Ascending aorta (tissue), 2 donors: ENCODE results near the gene CNPPD1. TPM values are rescaled to one million over a fixed set of nuclear protein-coding genes. Genes with fewer than 3 reads are reported as not detected.

Experiments
- DNase-seq, 2 donors: peaks; one replicate each; pipeline ENCODE4 v3.0.0-alpha.2; 2019; ENCODE audit warnings: low spot score in 2 of 2
- H3K27ac ChIP-seq, 2 donors: fragments of 200-600 bp; sonication (generic); one replicate each; pipeline ENCODE4 v1.5.1; 2016 to 2017; ENCODE audit warnings: mild to moderate bottlenecking in 1 of 2
- H3K27me3 ChIP-seq: fragments of 200-600 bp; sonication (generic); one replicate; pipeline ENCODE4 v1.5.1; 2017
- H3K36me3 ChIP-seq, 2 donors: fragments of 200-600 bp; sonication (generic); one replicate each; pipeline ENCODE4 v1.5.1; 2016
- H3K4me1 ChIP-seq, 2 donors: fragments of 200-600 bp; sonication (generic); one replicate each; pipeline ENCODE4 v1.5.1; 2016 to 2017; ENCODE audit warnings: mild to moderate bottlenecking in 1 of 2
- H3K4me3 ChIP-seq, 2 donors: fragments of 200-600 bp; sonication (generic); one replicate each; pipeline ENCODE4 v1.5.1; 2016 to 2017; ENCODE audit warnings: mild to moderate bottlenecking in 1 of 2
- H3K9me3 ChIP-seq, 2 donors: fragments of 200-600 bp; sonication (generic); one replicate each; pipeline ENCODE4 v1.5.1; 2016
- CTCF ChIP-seq, 3 experiments: fragments of 200-600 bp in 2 of 3; fragments of 450-650 bp in 1 of 3; sonication (generic) in 2 of 3; IDR thresholded peaks; one replicate each; pipeline ENCODE4 v1.5.1; 2016 to 2019; ENCODE audit warnings: antibody characterized with exemption in 3 of 3, mild to moderate bottlenecking in 1 of 3, moderate library complexity in 1 of 3
- intact Hi-C: fragments of 100-400 bp; cut with DNase I; formaldehyde crosslinking; loops from one replicate; pipeline ENCODE4 v1.15.1; 2023
- total RNA-seq: library from RNA; depleted of rRNA; stranded (reverse); fragments of >200 nt; gene quantifications from one replicate; pipeline ENCODE4 v1.1.0, GENCODE V29; 2016

Gene CNPPD1
- total RNA-seq, 1 donor from 2014 or later = 49.4 TPM

GRCh38 chr2:219210886-219211362 lies 34.2 kb upstream of the CNPPD1 start:
- DNase-seq = peak in 1 of 2 donors; percentile 28
- no peak overlapping the region for H3K4me3 ChIP-seq
- no peak for TF ChIP-seq CTCF (IDR thresholded peaks at IDR 0.05)
- H3K27ac ChIP-seq = no peak overlapping the region
- peaks cover 45 to 61% of the 10 kb centered on the region in 2 donors for H3K36me3 ChIP-seq
- intact Hi-C loops = loop anchor here (10.0 kb wide), 1 partner anchor 474 kb away; no protein-coding TSS in a partner anchor
- H3K27me3 ChIP-seq = no peaks in the 10 kb centered on the region
- peaks cover 0 to 5% of the 10 kb centered on the region in 2 donors for H3K4me1 ChIP-seq
- H3K9me3 ChIP-seq = no peaks in the 10 kb centered on the region

DNA sequence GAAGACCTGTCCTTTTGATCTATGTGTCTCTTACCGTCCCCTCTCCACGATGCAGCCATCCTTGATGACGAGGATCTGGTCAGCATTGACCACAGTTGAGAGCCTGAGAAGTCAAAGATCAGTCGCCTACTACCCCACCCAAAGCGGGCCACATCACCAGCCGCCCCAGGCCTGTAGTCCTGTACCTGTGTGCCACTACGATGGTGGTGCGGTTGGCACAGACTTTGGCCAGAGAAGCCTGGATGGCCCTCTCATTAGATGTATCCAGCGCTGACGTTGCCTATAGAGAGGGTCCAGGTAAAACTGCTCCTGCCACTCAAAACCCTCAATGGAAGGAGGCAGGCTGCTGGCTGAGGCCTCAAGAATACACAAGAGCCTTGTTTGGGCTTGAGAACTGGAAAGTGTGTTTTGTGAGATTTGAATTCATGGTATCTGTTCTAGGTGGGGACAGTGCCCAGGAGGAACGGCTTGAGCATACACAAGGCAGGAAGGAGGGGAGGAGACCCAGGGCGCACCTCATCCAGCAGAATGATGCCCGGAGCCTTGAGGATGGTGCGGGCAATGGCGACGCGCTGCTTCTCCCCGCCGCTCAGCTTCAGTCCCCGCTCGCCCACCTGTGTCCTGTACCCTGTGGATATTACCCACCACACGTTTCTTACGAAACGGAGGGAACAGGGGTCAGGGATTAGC lies 33.6 kb upstream of the CNPPD1 start:
- Histone ChIP-seq H3K36me3 (peaks cover 39 to 56% of the 10 kb centered on the region in 2 donors), H3K9me3 (no peaks in the 10 kb centered on the region), H3K27me3 (no peaks in the 10 kb centered on the region), H3K27ac (no peak overlapping the region), H3K4me3 (no peak overlapping the region), H3K4me1 (peaks cover 0 to 6% of the 10 kb centered on the region in 2 donors)
- no peak for TF ChIP-seq CTCF (IDR thresholded peaks at IDR 0.05)
- intact Hi-C loops = loop anchor here (10.0 kb wide), 1 partner anchor 474 kb away; no protein-coding TSS in a partner anchor
- peak in 1 of 2 donors; percentile 60 for DNase-seq

DNA sequence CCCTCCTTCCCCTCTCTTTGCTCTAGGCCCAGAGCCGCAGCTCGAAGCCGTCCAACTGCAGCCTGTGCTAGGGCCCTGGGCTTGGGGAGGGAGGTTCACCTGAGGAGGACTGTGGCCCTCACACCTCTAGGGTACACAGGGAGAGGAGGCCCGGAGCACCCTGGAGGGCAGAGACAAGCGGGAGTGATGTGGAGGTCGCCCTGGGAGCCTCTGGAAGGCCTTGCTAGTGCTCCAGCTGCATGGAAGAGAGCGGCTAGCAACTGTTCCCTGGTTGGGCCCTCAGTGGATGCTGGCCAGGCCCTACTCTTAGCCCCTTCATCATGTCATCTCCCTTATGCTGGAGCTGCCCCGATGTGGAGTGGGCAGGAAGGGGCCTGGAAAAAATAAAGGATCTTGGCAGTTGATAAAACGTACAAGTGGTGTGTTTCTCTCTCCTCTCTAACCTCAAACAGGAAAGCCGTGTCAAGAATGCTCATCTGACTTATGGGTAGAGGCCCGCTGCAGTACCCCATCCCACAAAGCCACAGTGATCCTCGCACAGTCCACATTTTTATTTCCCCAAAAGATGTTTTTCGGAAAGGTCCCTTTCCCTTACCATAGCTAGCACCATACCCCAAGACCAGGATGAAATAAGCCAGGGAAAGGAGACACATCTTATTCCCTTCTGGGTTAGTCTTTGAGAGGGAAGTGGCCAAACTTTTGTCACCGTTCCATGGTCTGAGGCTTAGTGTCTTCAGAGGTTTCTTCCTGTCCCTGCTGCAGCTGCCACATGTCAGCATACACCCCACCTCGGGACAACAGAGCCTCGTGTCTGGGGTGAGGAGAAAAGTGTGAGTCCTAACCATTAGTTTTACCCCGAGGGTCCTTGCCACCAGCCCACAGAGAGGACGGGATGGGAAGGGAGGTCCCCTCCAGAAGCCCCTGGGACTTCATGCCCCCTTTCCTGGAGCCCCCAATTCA lies 32.8 kb upstream of the CNPPD1 start:
- peak in 1 of 2 donors; percentile 59 for DNase-seq
- TF ChIP-seq CTCF (IDR thresholded peaks at IDR 0.05) = no peak
- intact Hi-C loops = loop anchor here (10.0 kb wide), 1 partner anchor 475 kb away; no protein-coding TSS in a partner anchor
- Histone ChIP-seq H3K9me3 (no peaks in the 10 kb centered on the region), H3K27me3 (no peaks in the 10 kb centered on the region), H3K4me1 (peaks cover 0 to 6% of the 10 kb centered on the region in 2 donors), H3K4me3 (no peak overlapping the region), H3K36me3 (peaks cover 31 to 50% of the 10 kb centered on the region in 2 donors), H3K27ac (no peak overlapping the region)

DNA sequence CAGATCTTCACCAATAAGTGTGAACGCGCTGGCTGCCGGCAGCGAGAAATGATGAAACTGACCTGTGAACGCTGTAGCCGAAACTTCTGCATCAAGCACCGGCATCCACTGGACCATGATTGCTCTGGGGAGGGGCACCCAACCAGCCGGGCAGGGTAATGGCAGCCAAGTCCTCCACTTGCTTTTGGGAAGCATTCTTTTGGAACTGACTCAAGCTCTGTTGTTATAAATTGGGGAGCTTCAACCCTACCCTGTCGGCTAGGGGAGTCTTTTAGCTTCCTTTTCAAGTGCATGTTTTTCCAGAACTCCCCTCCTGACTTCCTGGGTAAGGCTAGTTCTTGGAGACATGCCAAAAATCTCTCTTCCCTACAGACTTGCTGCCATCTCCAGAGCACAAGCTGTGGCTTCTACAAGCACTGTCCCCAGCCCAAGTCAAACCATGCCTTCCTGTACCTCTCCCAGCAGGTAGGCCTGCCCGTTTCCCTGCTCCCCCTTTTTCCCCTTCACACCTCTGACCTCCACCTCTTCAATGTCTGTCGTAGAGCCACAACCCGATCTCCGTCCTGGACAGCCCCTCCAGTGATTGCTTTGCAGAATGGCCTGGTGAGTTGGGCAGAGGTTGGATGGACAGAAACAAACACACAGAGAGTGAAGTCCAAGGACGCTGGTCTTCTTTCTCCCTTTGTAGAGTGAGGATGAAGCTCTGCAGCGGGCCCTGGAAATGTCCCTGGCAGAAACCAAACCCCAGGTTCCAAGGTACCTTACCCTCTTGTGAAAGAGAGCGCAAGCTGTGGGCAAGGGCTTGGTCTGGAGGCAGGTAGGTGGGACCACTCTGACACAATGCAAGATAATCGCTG lies 31.4 kb upstream of the CNPPD1 start:
- no peak for TF ChIP-seq CTCF (IDR thresholded peaks at IDR 0.05)
- Histone ChIP-seq H3K9me3 (no peaks in the 10 kb centered on the region), H3K4me3 (peak overlapping the region in 1 of 2 donors; percentile 90), H3K4me1 (peaks cover 0 to 6% of the 10 kb centered on the region in 2 donors), H3K27ac (peak overlapping the region; percentile 91 to 99), H3K27me3 (no peaks in the 10 kb centered on the region), H3K36me3 (peaks cover 30 to 36% of the 10 kb centered on the region in 2 donors)
- DNase-seq = peak in 1 of 2 donors; percentile 63
- intact Hi-C loops = loop anchor here (1.0 to 2.0 kb wide), 3 partner anchors 10 to 181 kb away; partner anchors contain the start of genes ABCB6 and DNAJB2
